Fibroblast of skin of left quadriceps (primary cell): ENCODE measurements around the gene NKD1.

Experiments
- DNase-seq, 2 experiments: peaks; one replicate each; pipeline ENCODE4 v3.0.0-alpha.2; 2013; ENCODE audit warnings: low read depth in 2 of 2

NKD1 gene

DNA sequence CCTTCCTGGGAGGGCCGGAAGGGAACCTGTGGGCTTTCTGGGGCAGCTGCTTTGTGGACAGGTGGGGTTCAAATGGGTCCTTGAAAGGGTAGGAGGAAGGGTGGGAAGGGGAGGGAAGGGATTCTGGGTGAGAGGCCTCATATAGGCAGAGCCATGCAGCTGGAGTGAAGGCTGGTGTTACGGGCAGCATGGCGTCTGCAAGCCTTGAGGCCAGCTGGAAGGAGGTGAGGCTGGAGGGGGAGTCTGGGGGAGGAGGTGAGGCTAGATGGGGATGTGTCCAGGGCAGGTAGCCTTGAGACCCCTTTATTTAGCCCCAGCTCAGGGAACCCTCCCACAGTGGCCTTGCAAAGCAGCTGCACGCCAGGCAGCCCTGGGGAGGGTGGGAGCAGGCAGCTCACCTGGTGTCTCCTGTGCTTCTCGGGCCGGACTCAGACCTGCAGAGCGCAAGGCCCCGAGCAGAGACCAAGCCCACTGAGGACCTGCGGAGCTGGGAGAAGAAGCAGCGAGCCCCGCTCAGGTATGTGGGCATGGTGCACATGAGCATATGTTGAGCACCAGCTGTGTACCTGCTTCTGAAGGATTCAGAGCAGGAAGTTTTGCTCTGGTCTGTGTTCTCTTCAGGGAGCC, 82.3 kb downstream of the NKD1 start:
- DNase-seq = no peak

DNA sequence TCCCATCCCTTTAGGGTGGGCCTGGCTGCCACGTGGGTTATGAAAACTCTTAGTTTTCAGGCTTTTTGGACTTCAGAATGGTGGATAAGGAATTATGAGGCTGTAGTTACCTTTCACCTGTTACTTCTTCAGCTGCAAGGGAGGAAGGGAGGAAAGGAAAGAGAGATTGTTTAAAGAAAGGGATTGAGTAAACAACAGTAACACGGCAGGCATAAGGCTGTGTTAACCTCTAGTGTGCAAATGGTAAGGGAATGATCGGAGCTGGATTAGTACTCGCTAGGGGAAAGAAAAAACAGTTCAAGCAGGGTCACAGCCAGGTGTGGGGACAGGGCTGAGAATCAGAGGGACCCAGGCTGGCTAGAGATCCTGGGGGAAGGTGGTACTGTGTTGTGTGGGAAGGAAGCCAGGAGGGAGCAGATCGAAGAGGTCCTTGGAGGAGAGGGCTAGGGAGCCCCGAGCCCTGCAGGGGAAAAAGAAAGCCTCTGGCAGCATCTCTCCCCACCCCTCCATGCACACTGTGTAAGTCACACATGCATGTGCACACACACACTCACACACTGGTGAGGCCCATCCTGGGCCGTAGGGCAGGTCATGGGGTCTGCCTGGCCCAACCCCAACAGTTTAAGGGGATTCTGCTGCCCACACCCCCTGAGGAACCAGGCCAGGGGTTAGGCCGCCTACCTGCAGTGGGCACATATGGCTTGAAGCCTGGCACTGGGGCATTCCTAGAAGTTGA, 83.2 kb downstream of the NKD1 start:
- no peak for DNase-seq

DNA sequence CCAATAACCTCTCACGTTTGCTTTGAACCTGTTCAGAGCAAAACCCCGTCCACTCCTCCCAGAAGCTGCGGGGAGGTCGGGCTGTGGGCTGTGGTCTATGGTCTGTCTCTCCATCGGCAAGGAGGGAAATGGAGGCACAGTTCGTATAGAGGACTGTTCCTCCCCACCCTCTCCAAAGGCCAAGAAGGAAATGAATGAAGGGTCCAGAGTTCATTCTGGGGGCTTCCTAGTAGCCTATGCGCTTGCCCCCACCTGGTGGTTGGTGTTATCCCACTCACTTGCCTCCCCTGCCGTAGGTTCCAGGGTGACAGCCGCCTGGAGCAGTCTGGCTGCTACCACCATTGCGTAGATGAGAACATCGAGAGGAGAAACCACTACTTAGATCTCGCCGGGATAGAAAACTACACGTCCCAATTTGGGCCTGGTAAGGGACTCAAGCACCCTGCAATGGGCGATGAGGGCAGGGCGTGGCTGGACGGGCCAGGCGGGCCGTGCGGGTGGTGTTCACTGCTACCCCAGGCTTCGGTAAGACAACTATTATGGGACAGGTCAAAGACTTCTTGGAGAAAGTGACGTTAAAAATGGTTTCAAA, 83.9 kb downstream of the NKD1 start:
- no peak for DNase-seq

DNA sequence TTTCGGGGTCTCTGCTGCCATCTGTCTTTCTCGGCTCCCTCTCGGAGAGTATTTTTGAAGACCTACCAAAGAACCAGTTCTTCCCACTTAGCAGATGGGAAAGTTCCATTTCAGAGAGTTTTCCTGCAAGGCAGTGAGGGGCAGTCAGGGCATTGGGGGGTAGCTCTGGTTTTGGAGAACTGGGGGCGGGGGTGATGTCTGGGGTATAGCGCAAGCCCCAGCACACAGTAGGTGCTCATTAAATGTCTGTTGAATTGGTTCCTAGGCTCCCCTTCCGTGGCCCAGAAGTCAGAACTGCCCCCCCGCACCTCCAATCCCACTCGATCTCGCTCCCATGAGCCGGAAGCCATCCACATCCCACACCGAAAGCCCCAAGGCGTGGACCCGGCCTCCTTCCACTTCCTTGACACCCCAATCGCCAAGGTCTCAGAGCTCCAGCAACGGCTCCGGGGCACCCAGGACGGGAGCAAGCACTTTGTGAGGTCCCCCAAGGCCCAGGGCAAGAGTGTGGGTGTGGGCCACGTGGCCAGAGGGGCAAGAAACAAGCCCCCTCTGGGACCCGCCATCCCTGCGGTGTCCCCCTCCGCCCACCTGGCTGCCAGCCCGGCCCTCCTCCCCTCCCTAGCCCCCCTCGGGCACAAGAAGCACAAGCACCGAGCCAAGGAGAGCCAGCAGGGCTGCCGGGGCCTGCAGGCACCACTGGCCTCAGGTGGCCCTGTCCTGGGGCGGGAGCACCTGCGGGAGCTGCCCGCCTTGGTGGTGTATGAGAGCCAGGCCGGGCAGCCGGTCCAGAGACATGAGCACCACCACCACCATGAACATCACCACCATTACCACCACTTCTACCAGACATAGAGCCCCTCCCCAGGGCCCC, 85.0 kb downstream of the NKD1 start:
- no peak for DNase-seq

DNA sequence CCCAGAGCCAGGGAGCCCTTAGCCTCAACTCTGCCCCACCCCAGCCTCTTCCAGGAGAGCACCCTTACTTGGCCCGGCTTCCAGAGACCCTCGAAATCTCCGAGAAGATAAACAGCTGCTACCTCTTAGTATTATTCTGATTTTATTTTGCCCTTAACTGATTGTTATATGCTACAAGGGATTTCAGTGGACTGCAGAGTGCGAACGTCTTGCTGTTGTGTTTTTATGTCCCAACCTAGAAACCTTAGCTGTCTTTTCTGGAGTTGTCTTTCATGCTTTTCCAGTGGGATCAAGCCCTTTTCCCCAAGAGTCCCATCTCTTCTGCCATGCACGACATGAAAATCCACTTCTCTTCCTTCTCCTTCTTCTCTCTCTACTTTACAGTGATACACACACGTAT, 85.9 kb downstream of the NKD1 start:
- DNase-seq = no peak

DNA sequence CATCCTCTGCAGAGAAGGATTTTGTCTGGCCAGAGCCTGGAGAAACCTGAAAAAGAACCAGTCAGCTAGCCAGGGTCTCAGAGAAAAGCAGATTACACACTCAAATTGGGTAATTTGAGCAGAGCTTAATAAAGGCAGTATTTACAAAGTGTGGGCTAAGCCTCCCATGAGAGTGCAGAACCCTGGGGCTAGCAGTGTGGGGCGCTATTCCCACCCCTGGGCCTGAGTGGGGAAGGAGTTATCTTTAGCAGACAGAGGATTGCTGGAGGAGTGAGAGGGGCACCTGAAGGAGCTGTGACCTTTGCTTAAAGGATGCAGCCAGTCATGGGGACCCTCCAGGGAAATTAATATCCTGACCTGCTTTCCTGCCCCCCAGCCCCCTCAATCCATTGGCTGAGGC, 86.8 kb downstream of the NKD1 start:
- no peak for DNase-seq

DNA sequence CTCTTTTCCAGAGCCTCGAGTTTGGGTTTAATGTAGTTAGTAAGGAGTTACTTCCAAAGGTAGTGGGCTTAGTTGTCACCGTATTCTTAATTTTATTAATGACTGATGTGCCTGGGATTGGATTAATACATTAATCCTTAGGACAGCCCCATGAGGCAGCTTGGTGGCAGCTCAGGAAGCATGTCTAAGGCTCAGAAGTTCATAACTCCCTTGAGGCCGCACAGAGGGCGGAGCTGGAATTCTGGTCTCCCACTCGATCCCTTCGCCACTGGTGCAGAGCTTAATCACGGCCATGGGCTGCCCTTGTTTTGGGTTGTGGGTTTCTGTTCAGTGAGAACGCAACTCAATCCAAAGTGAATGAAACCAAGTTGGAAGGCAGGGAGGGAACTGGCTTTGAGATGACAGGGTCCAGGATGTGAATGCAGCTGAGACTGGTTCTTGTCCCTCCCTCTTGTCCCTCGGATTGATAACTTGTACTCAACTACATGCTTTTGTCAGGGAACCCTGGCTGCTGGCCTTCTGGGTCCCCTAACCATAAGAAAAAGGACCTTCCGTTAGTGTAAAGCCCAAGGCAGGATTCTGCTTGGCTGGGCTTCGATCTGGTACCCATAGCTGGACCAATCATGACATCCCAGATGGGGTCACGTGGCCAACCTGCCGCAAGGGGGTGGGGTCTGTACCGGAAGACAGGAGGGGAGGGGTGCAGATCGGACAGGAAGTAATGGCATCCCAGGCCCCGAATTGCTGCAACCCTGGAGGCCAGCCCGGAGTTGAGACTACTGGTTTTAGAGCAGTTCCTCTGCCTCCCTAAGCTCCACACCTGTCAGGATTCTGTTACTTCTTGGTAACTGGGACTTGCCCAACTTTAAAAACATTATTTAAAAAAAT, 87.6 kb downstream of the NKD1 start:
- no peak for DNase-seq

DNA sequence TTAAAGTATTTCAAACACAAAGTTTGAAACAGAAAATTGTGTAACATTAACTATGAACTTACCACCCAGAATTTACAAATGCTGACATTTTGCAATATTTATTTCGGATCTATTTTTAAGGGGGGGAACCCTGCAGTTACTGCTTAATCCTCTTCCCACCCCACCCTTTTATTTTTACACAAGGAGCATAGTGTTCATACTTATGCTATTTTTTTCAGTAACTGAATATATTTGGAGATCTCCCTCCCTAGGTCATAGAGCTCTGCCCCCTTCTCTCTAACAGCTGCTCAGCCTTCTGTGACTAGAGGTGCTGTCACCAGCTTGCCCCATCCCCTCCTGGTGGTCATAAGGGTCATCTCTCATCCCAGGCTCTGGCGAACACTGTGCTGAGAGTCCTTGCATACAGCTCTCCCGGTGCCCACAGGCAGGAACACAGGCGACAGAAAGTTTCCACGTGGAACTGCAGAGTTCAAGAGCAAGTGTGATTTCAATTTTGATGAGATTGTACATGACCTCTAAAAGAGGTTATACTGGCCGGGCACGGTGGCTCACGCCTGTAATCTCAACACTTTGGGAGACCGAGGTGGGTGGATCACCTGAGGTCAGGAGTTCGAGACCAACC, 88.7 kb downstream of the NKD1 start:
- no peak for DNase-seq

DNA sequence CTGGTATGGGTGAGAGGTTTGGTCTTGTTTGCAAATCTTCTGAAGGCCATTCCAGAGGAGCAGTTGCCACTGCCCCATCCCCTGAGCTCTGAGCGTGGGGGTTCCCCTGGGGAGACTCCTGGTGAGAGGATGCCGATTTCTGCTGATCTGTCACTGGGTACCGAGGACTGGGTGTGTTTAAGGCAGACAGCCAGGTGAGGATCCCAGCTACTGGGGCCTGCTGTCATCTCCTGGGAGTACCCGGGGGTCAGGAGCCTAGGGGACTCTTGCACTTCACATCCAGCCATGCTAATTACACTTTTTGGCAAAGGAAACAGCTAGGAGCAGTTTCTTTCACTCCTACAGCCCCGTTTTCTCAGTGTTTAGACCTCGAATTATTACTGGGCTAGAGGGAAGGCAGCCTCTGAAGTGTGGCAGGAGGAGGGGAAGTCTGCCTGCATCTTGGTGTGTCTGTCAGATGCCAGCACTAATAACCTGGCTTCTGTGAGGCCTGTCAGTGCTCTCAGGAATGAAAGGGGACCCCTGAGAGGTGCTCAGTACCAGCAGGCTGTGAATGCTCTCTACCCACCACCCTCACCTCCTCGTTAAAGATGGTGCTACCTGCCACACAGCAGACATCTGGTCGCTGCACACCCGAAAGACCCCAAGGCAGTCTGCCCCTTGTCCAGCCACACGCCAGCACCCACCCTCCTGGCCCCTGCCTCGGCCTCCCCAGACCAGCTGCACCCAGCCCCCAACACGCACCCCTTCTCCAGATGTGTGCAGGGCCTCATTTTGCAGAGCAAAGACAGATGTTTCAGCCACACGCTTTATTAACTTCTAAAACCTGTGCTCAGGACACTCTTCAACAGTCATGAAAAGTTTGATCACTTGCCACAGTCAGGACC, 89.8 kb downstream of the NKD1 start:
- DNase-seq = no peak

DNA sequence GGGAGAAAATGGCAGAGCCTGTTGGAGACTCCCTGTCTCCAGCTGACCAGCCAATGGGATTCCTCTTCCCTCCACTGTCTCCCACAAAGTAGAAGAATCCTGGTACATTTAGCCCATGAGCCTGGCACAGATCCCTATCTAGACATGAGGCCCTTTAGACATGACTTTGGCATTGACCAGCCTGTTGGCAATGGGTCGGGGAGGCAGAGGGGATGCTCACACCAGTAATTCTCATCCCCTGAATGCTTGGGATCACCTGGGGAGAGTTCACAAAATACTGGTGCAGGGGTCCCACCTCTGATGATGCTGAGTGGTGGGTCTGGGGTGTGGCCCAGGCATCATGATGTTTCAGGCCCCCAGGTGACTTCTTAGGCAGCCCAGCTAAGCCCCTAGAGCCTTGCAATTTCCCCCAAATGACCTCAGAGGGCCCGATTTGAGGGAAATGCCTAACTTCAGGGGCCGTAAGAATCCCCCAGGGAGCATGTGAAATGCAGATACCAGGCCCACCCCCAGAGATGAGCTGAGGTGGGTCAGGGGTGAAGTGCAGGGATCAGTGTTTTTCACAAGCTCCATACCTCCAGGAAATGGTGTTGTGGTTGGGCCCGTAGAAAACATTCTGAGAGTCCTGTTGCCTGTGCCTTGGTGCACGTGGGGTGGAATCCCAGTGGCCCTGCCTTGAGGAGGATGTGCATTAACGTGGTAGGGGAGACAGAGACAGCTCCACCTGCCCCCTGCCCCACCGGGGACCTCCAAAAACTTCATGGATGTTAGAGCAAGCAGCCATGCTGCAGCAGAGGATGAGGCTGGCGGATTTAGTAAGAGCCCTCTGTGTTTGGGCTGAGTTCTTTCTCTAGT, 90.8 kb downstream of the NKD1 start:
- no peak for DNase-seq

DNA sequence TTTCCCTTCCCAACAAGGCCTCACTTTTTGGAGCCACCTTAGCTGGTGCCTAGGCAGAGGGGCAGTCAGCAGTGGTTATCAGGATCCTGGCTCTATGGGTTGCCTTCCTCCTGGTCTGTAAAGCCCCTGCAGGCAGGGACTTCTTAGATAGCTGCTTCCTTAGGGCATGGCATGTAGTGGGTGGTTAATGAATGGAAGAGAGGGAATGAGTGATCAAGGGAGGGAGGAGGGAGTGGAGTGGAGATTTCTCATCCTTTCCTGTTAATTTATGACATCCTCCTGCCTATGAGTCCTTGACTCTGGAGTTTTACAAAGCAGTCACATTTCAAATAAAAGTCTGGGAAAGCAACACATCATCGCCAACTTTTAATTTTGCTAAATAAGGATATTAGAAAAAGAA, 92.2 kb downstream of the NKD1 start:
- DNase-seq = no peak

DNA sequence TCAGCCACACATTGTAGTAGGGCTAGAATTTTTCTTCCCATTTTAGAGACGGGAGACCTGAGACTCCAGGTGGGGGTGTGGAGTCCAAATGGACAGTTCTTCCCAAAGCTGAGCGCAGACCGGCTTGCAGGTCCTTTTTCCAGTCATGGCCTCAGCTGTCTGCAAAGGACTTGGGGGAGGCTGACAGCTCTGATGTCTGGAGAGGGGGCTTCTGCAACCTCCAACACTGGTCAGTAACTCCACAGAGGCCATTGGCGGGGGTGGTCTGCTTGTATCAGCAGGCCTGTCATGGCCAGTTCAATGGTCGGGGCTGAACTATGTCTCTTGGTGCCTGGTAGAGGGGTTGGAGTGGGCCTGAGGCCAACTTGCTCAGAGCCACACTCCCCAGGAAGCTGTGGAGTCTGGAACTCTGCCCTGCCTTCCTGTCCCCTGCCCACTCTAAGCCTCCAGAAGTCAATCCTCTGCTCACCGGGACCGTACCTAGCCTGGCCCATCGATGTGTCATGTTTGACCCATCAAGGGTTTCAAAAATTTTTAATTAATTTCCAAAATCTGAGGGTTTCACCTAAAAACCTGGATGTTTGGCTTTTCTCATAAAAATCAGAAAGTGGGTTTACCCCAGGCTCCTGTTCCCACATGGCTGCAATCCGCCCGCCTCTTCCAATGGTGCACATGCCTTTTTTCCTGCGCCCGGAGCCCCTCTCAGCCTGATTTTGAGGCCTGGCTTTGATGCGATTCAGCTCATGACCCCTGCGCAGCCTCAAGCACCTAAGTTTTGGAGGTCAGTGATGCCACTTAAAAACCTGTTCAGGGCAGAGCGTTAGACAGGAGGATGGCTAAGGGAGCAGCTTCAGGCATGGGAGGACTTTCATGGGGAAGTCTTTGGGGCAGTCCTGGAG, 93.0 kb downstream of the NKD1 start:
- no peak for DNase-seq

DNA sequence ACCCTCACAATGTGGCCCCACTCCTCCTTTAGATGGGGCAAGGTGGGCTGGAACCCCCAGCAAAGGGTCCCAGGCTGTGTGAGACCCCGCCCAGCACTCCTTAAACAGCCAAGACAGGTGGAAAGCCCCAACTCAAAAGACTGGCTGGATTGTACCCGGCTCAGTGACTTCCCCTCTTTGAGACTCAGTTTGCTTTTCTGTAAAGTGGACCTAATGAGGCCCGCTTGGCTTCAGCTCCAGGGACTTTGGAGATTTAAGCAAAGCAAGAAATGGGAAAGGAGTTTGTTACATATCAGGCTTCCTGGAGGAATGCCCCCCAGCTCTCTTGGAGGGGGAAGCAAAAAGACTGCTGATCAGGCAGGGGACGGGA, 93.6 kb downstream of the NKD1 start:
- no peak for DNase-seq

DNA sequence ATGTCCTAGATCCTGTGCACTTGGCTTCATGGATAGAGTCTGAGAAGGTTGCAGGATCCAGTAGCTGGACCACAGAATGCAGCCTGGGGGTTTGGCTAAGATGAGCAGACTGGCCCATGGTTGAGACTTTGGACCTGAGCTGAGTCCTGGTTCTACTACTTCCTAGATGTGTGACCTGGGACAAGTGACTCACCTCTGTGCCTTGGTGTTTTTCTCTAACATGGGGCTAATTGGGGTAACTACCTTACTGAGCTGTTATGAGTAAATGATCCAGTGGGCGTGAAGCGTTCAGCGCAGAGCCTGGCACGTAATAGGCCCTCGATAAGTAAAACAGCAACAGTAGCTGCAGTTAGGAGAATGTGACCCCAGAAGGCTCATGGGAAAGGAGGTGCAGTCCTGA, 94.2 kb downstream of the NKD1 start:
- no peak for DNase-seq

DNA sequence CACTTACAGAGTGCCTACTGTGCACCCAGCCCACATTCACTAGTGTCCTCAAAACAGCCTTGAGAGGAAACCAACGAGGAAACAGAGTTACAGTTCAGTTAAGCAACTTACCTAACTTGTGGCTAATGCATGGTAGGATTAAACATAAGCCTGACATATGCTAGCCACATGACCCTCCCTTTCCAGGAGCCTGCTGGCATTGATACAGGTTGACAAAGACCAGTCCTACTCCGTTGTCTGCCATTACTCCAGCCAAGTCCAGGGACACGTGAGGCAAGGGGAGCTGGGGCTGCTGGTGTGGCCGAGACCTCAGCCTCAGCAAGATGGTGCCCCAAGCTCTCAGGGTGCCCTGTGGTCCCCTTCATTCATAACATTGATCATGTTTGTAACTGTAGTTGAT, 95.0 kb downstream of the NKD1 start:
- no peak for DNase-seq

DNA sequence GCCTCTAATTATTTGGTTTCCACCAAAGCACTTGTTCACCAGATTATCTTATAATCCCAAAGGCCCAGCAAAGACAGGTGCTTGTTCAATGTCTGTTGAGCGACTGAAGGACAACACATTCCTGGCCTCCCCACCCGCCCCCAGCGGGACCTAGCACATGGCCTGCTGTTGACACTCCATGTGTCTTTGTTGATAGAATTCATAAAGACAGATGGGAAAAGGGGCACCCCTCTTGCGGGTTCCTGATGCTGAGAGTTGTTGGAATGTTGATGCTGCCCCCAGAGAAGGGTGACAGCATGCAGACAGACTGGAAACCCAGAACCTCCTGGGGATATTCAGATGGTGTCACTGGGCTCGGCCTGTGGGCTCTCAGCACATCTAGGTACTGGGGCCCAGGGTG, 96.0 kb downstream of the NKD1 start:
- no peak for DNase-seq

DNA sequence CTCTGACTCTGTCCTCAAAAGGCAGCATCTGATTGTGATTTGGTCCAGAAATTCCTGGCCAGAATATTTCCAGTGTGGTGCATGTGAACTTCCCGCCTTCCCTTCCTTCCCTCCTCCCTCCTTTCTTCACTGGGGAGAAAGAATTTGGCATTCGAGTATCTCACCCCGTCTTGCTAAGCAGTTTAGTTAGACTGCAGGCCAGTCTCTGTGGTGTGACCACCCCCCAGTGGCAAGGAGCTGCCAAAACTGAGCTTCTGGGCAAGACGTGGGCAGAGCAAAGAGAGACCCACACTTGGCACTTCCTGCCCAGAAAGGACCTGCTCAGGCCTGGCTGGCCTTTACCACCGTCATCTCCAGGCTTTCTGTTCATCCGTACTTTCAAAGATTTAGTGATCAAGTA, 96.5 kb downstream of the NKD1 start:
- DNase-seq = peak in 1 of 2 experiments; percentile 2
